Panc1 (cell line): Measurements from ENCODE around the gene SNX33. TPM values are rescaled to one million over a fixed set of nuclear protein-coding genes. Genes with fewer than 3 reads are reported as not detected.
A peak's percentile ranks its signal among the peaks of the same experiment; 100 is the strongest.

ENCODE experiments used
- ATAC-seq: fragments of 200-7000 bp; cut with Tn5 transposase; 2 replicates; pipeline ENCODE4 v1.9.1; 2020; ENCODE audit warnings: mild to moderate bottlenecking, moderate library complexity
- BruUV-seq: library from RNA; stranded (reverse); fragments of 400-500 nt; replicated peaks from 2 replicates; lab custom pipeline; 2021; lab: Mats Ljungman, UMichigan
- CTCF ChIA-PET: fragments of 300-600 bp; sonication (Branson Sonifier 250); formaldehyde crosslinking; loops from one replicate; lab custom pipeline; 2022; ENCODE audit warnings: antibody characterized with exemption; lab: Charles Lee
- POLR2A ChIA-PET: fragments of 300-600 bp; sonication (Branson Sonifier 250); formaldehyde crosslinking; loops from one replicate; lab custom pipeline; 2022; ENCODE audit warnings: antibody characterized with exemption; lab: Charles Lee
- DNase-seq: peaks from one replicate; pipeline ENCODE4 v3.0.0-alpha.2; 2010; ENCODE audit warnings: low read depth, low spot score
- H3K27ac ChIP-seq: 2 replicates; pipeline ENCODE4 v1.5.1; 2011; ENCODE audit warnings: mild to moderate bottlenecking, low read length, inconsistent platforms
- H3K27me3 ChIP-seq: fragments of 200-500 bp; sonication (Bioruptor generic); 2 replicates; pipeline ENCODE4 v1.6.0; 2014; ENCODE audit warnings: low read length, inconsistent platforms; ENCODE audit not compliant: control insufficient read depth, insufficient read depth
- H3K36me3 ChIP-seq: fragments of 200-500 bp; sonication (Bioruptor generic); 2 replicates; pipeline ENCODE4 v1.5.1; 2014; ENCODE audit warnings: inconsistent platforms, mild to moderate bottlenecking, low read length, moderate library complexity; ENCODE audit not compliant: control insufficient read depth, insufficient read depth
- H3K4me1 ChIP-seq: 2 replicates; pipeline ENCODE4 v1.5.1; 2011; ENCODE audit warnings: inconsistent platforms, mild to moderate bottlenecking, low read length, moderate library complexity; ENCODE audit not compliant: control insufficient read depth, insufficient read depth
- H3K4me3 ChIP-seq, 2 experiments: 2 replicates each; pipeline ENCODE4 v1.5.1; 2011 to 2012; ENCODE audit warnings: low read depth in 2 of 2, low read length in 2 of 2, mild to moderate bottlenecking in 2 of 2, inconsistent platforms in 1 of 2, moderate library complexity in 1 of 2
- H3K9me3 ChIP-seq: fragments of 200-500 bp; sonication (Bioruptor generic); 2 replicates; pipeline ENCODE4 v1.5.1; 2014; ENCODE audit warnings: low read depth, mild to moderate bottlenecking, inconsistent platforms, low read length, moderate library complexity; ENCODE audit not compliant: control insufficient read depth, insufficient read depth
- CTCF ChIP-seq: fragments of 450-650 bp; IDR thresholded peaks from 2 replicates; pipeline ENCODE4 v1.5.1; 2017; ENCODE audit warnings: mild to moderate bottlenecking
- POLR2AphosphoS5 ChIP-seq: IDR thresholded peaks from 2 replicates; pipeline ENCODE4 v1.6.1; 2012; ENCODE audit warnings: mild to moderate bottlenecking, low read depth, low read length, moderate library complexity
- REST ChIP-seq, 2 experiments: IDR thresholded peaks; 2 replicates each; pipeline ENCODE4 v1.6.1; 2011 to 2012; ENCODE audit warnings: low read depth in 2 of 2, control low read depth in 1 of 2, low read length in 1 of 2, mild to moderate bottlenecking in 1 of 2, moderate library complexity in 1 of 2; ENCODE audit not compliant: insufficient read depth in 1 of 2
- SIN3A ChIP-seq: IDR thresholded peaks from 2 replicates; pipeline ENCODE4 v1.6.1; 2012; ENCODE audit warnings: low read depth, mild to moderate bottlenecking, low read length, moderate library complexity, borderline replicate concordance; ENCODE audit not compliant: insufficient read depth
- TCF7L2 ChIP-seq: IDR thresholded peaks from 2 replicates; pipeline ENCODE4 v1.6.1; 2011; ENCODE audit warnings: mild to moderate bottlenecking, low read depth, low read length, inconsistent platforms
- in situ Hi-C: cut with HindIII; loops from 2 replicates; pipeline ENCODE4 v1.10.0; 2016; ENCODE audit warnings: low sequenced_read_pairs, low pct_unique_long_range_greater_than_20kb
- intact Hi-C: fragments of 100-400 bp; cut with micrococcal nuclease; formaldehyde crosslinking; loops from one replicate; pipeline ENCODE4 v1.10.0; 2022; ENCODE audit not compliant: unreplicated experiment
- total RNA-seq: library from RNA; stranded (reverse); gene quantifications from one replicate; pipeline ENCODE4 v1.2.1, GENCODE V29; 2021; ENCODE audit not compliant: unreplicated experiment

The SNX33 gene
- total RNA-seq, 1 experiment from 2014 or later, result 17.0 TPM

GRCh38 chr15:75663931-75664421 lies 16.3 kb downstream of the SNX33 start:
- DNase-seq, result no peak
- intact Hi-C loops (no loop called here), in situ Hi-C loops (no loop called here)
- Histone ChIP-seq H3K36me3 (no peaks in the 10 kb centered on the region), H3K4me1 (peaks cover 21% of the 10 kb centered on the region), H3K27me3 (no peaks in the 10 kb centered on the region), H3K27ac (no peak overlapping the region), H3K9me3 (no peaks in the 10 kb centered on the region), H3K4me3 (no peak overlapping the region)
- no TSS peak for BruUV-seq
- CTCF ChIA-PET, result no interaction called here
- POLR2A ChIA-PET, result no interaction called here
- ATAC-seq, result no peak
- no peak for TF ChIP-seq CTCF
- no peak for TF ChIP-seq SIN3A
- TF ChIP-seq POLR2AphosphoS5, result no peak
- no peak for TF ChIP-seq TCF7L2
- no peak for TF ChIP-seq REST (IDR thresholded peaks at IDR 0.05; ENCODE audit: insufficient read depth in 1 of 2, low read depth in 2 of 2, low read length in 1 of 2)

GRCh38 chr15:75666823-75667501 lies 19.2 kb downstream of the SNX33 start:
- Histone ChIP-seq H3K27ac (peak overlapping the region; percentile 44; the same call in 1 of the 2 replicates), H3K4me1 (peaks cover 22% of the 10 kb centered on the region), H3K36me3 (no peaks in the 10 kb centered on the region), H3K4me3 (no peak overlapping the region), H3K27me3 (no peaks in the 10 kb centered on the region), H3K9me3 (no peaks in the 10 kb centered on the region)
- POLR2A ChIA-PET, result no interaction called here
- ATAC-seq (peak; percentile 82), DNase-seq (peak; percentile 86)
- in situ Hi-C loops (no loop called here), intact Hi-C loops (no loop called here)
- CTCF ChIA-PET, result no interaction called here
- no TSS peak for BruUV-seq
- TF ChIP-seq CTCF (no peak), TCF7L2 (no peak), SIN3A (no peak), POLR2AphosphoS5 (no peak), REST (IDR thresholded peaks at IDR 0.05; ENCODE audit: insufficient read depth in 1 of 2, low read depth in 2 of 2, low read length in 1 of 2) (no peak)
